PC-3 (cell line): ENCODE measurements around the gene TRUB2. TPM values are rescaled to one million over a fixed set of nuclear protein-coding genes. Genes with fewer than 3 reads are reported as not detected.
A peak's percentile ranks its signal among the peaks of the same experiment; 100 is the strongest.

Experiments
- ATAC-seq: fragments of 200-7000 bp; cut with Tn5 transposase; 2 replicates; pipeline ENCODE4 v1.9.1; 2020; ENCODE audit warnings: mild to moderate bottlenecking, moderate library complexity
- BruUV-seq: library from RNA; stranded (reverse); fragments of 400-500 nt; replicated peaks from 2 replicates; lab custom pipeline; 2021; lab: Mats Ljungman, UMichigan
- CTCF ChIA-PET: fragments of 300-600 bp; sonication (Branson Sonifier 250); formaldehyde crosslinking; loops from one replicate; lab custom pipeline; 2022; ENCODE audit warnings: antibody characterized with exemption; lab: Charles Lee
- POLR2A ChIA-PET: fragments of 300-600 bp; sonication (Branson Sonifier 250); formaldehyde crosslinking; loops from one replicate; lab custom pipeline; 2022; ENCODE audit warnings: antibody characterized with exemption; ENCODE audit not compliant: unreplicated experiment; lab: Charles Lee
- DNase-seq: peaks from one replicate; pipeline ENCODE4 v3.0.0-alpha.2; 2015
- H2AFZ ChIP-seq: fragments of 300-600 bp; sonication (generic); 2 replicates; pipeline ENCODE4 v1.6.0; 2016; ENCODE audit warnings: antibody characterized with exemption, low read length
- H3F3A ChIP-seq: fragments of 300-600 bp; sonication (generic); one replicate; pipeline ENCODE4 v1.6.0; 2017; ENCODE audit warnings: antibody characterized with exemption, low read length, control low read depth, mild to moderate bottlenecking; ENCODE audit not compliant: unreplicated experiment
- H3K27ac ChIP-seq: fragments of 300-600 bp; sonication (generic); 2 replicates; pipeline ENCODE4 v1.5.1; 2016; ENCODE audit warnings: mild to moderate bottlenecking, low read length
- H3K27me3 ChIP-seq: fragments of 300-600 bp; sonication (generic); 2 replicates; pipeline ENCODE4 v1.6.1; 2016; ENCODE audit warnings: low read length, mixed read lengths
- H3K36me3 ChIP-seq: fragments of 300-600 bp; sonication (generic); 2 replicates; pipeline ENCODE4 v1.6.1; 2016; ENCODE audit warnings: low read depth, mixed run types, low read length, mixed read lengths
- H3K4me1 ChIP-seq: fragments of 300-600 bp; sonication (generic); 2 replicates; pipeline ENCODE4 v1.5.1; 2016; ENCODE audit warnings: low read length; ENCODE audit not compliant: insufficient read depth
- H3K4me2 ChIP-seq: fragments of 300-600 bp; sonication (generic); 2 replicates; pipeline ENCODE4 v1.6.0; 2016; ENCODE audit warnings: low read length
- H3K4me3 ChIP-seq: fragments of 300-600 bp; sonication (generic); 2 replicates; pipeline ENCODE4 v1.5.1; 2016; ENCODE audit warnings: mild to moderate bottlenecking, low read length, mixed read lengths
- H3K79me2 ChIP-seq: fragments of 300-600 bp; sonication (generic); 2 replicates; pipeline ENCODE4 v1.6.1; 2017; ENCODE audit warnings: low read length, mixed read lengths
- H3K9ac ChIP-seq: fragments of 300-600 bp; sonication (generic); 2 replicates; pipeline ENCODE4 v1.6.0; 2016; ENCODE audit warnings: mild to moderate bottlenecking, low read length
- H3K9me2 ChIP-seq: fragments of 300-600 bp; sonication (generic); replicated peaks from 2 replicates; pipeline ENCODE4 v1.6.1; 2016; ENCODE audit warnings: mixed run types, low read length, mixed read lengths
- H3K9me3 ChIP-seq: fragments of 300-600 bp; sonication (generic); 2 replicates; pipeline ENCODE4 v1.6.1; 2016; ENCODE audit warnings: low read length, mixed read lengths
- H4K20me1 ChIP-seq: fragments of 300-600 bp; sonication (generic); 2 replicates; pipeline ENCODE4 v1.6.1; 2016; ENCODE audit warnings: low read length, mixed read lengths
- EZH2 ChIP-seq: fragments of 300-600 bp; sonication (generic); IDR thresholded peaks from one replicate; pipeline ENCODE4 v1.6.1; 2017; ENCODE audit warnings: antibody characterized with exemption, mild to moderate bottlenecking, low read length; ENCODE audit not compliant: unreplicated experiment
- EZH2phosphoT487 ChIP-seq: fragments of 300-600 bp; sonication (generic); IDR thresholded peaks from 2 replicates; pipeline ENCODE4 v1.6.1; 2018; ENCODE audit warnings: mild to moderate bottlenecking, antibody characterized with exemption, low read length, borderline replicate concordance
- intact Hi-C: fragments of 100-400 bp; cut with micrococcal nuclease; formaldehyde crosslinking; loops from 2 replicates; pipeline ENCODE4 v1.9.0; 2023
- total RNA-seq: library from RNA; depleted of rRNA; stranded (reverse); fragments of >200 nt; gene quantifications from 2 replicates; pipeline ENCODE4 v1.2.3, GENCODE V29; 2014
- TF ChIP-seq, protein P1 (sequence below): fragments of 300-600 bp; sonication (generic); conservative IDR thresholded peaks from 2 replicates; pipeline ENCODE4 v1.5.1; 2017; ENCODE audit warnings: antibody characterized with exemption, low read depth, mild to moderate bottlenecking, low read length

The TRUB2 gene
- total RNA-seq, 1 experiment from 2014 or later: 24.9 TPM

DNA sequence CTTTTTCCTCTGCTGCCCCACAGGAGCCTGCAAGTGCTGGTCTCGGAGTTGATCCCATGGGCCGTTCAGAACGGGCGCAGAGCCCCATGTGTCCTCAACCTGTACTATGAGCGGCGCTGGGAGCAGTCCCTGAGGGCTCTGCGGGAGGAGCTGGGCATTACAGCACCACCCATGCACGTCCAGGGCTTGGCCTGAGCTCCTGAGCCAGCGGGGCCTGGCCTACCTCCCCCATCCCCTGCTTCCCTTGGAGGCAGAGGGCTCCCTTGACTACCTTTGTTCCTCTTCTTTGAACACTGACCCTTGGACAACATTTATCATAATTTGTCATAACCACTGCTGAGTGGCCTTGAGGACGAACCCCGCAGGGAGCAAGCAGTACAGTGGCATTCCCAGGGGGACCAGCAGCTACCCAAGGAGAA, 11.2 kb upstream of the TRUB2 start:
- CTCF ChIA-PET: no interaction called here
- Histone ChIP-seq H3F3A (no peaks in the 10 kb centered on the region), H3K9me2 (no peaks in the 10 kb centered on the region), H3K27ac (no peak overlapping the region), H3K4me1 (no peaks in the 10 kb centered on the region), H3K4me2 (no peak overlapping the region), H3K4me3 (no peak overlapping the region), H3K36me3 (no peaks in the 10 kb centered on the region), H3K9ac (no peak overlapping the region), H3K9me3 (no peaks in the 10 kb centered on the region), H3K79me2 (no peaks in the 10 kb centered on the region), H4K20me1 (no peaks in the 10 kb centered on the region), H3K27me3 (no peaks in the 10 kb centered on the region), H2AFZ (no peak overlapping the region)
- ATAC-seq (no peak), DNase-seq (no peak)
- TF ChIP-seq, protein P1, sequence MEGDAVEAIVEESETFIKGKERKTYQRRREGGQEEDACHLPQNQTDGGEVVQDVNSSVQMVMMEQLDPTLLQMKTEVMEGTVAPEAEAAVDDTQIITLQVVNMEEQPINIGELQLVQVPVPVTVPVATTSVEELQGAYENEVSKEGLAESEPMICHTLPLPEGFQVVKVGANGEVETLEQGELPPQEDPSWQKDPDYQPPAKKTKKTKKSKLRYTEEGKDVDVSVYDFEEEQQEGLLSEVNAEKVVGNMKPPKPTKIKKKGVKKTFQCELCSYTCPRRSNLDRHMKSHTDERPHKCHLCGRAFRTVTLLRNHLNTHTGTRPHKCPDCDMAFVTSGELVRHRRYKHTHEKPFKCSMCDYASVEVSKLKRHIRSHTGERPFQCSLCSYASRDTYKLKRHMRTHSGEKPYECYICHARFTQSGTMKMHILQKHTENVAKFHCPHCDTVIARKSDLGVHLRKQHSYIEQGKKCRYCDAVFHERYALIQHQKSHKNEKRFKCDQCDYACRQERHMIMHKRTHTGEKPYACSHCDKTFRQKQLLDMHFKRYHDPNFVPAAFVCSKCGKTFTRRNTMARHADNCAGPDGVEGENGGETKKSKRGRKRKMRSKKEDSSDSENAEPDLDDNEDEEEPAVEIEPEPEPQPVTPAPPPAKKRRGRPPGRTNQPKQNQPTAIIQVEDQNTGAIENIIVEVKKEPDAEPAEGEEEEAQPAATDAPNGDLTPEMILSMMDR: no peak
- no peak for TF ChIP-seq EZH2
- no peak for TF ChIP-seq EZH2phosphoT487
- POLR2A ChIA-PET: no interaction called here
- BruUV-seq: no TSS peak
- intact Hi-C loops: no loop called here

DNA sequence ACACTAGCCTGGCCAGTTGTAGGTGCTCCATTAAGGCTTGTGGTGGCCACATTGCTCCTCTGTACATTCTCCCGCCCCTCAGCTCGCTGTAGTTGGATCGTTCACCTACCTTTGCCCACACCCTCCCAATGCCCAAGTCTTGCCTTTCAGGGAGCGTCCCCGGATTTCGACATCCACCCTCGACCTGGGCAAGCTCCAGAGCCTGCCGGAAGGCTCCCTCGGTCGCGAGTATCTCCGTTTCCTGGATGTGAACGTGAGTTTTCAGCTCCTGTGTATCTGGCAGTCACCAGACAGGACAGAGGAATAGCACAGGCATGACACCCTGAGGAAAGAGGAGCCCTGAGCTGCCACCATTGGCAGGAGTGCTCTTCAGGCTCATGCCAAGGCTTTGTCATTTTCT, 3.4 kb upstream of the TRUB2 start:
- ChIA-PET CTCF (no interaction called here), POLR2A (no interaction called here)
- peaks cover 41% of the 10 kb centered on the region for H3K79me2 ChIP-seq
- no peaks in the 10 kb centered on the region for H4K20me1 ChIP-seq
- no peaks in the 10 kb centered on the region for H3F3A ChIP-seq
- H3K4me1 ChIP-seq: peaks cover 6% of the 10 kb centered on the region; the same call in 1 of the 2 replicates
- DNase-seq: no peak
- H3K27ac ChIP-seq: no peak overlapping the region
- no peaks in the 10 kb centered on the region for H3K27me3 ChIP-seq
- no TSS peak for BruUV-seq
- H2AFZ ChIP-seq: no peak overlapping the region
- no peak for TF ChIP-seq EZH2
- TF ChIP-seq EZH2phosphoT487: no peak
- TF ChIP-seq, protein P1: no peak
- no peak for ATAC-seq
- H3K9ac ChIP-seq: no peak overlapping the region
- H3K4me3 ChIP-seq: no peak overlapping the region
- no peaks in the 10 kb centered on the region for H3K9me2 ChIP-seq
- no peaks in the 10 kb centered on the region for H3K9me3 ChIP-seq
- peaks cover 4% of the 10 kb centered on the region; the same call in 1 of the 2 replicates for H3K36me3 ChIP-seq
- no peak overlapping the region for H3K4me2 ChIP-seq
- intact Hi-C loops: no loop called here

DNA sequence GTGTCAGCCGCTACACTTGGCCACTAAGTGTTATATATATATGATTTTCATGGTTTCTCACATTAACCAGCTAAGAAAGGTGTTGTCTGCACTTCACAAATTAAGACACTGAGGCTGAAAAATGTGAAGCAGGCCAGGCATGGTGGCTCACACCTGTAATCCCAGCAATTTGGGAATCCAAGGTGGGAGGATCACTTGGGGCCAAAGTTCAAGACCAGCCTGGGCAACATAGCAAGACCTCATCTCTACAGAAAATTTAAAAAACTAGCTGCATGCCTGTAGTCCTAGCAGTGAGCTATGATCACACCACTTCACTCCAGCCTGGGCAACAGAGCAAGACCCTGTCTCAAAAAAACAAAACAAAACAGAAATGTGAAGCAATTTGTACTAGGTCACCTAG, 2.2 kb upstream of the TRUB2 start:
- H3K27ac ChIP-seq: no peak overlapping the region
- peak overlapping the region; percentile 85; the same call in 1 of the 2 replicates for H3K4me2 ChIP-seq
- no peaks in the 10 kb centered on the region for H3K27me3 ChIP-seq
- H3F3A ChIP-seq: no peaks in the 10 kb centered on the region
- ChIA-PET POLR2A (no interaction called here), CTCF (no interaction called here)
- peaks cover 4% of the 10 kb centered on the region; the same call in 1 of the 2 replicates for H3K36me3 ChIP-seq
- ATAC-seq: no peak
- BruUV-seq: no TSS peak
- no peak overlapping the region for H2AFZ ChIP-seq
- H3K4me3 ChIP-seq: no peak overlapping the region
- intact Hi-C loops: no loop called here
- H4K20me1 ChIP-seq: no peaks in the 10 kb centered on the region
- no peak for DNase-seq
- peaks cover 6% of the 10 kb centered on the region; the same call in 1 of the 2 replicates for H3K4me1 ChIP-seq
- no peaks in the 10 kb centered on the region for H3K9me3 ChIP-seq
- no peak for TF ChIP-seq EZH2phosphoT487
- TF ChIP-seq, protein P1: no peak
- TF ChIP-seq EZH2: no peak
- peaks cover 41% of the 10 kb centered on the region for H3K79me2 ChIP-seq
- no peaks in the 10 kb centered on the region for H3K9me2 ChIP-seq
- no peak overlapping the region for H3K9ac ChIP-seq
